HG03521 (cell line): ENCODE data around the gene ZNF337.
"Not testable (repeated sequence)": the region's sequence is repeated elsewhere in the genome, so short reads cannot be mapped to it uniquely, and the experiment has no call there.

ENCODE experiments used
- ATAC-seq: cut with Tn5 transposase; IDR thresholded peaks from one replicate; pipeline ENCODE4 v1.9.1; 2021; ENCODE audit warnings: mild to moderate bottlenecking, moderate library complexity; ENCODE audit not compliant: unreplicated experiment

The ZNF337 gene

GRCh38 chr20:25630615-25631014 is 66.0 kb downstream of the ZNF337 start:
- ATAC-seq, result not testable (repeated sequence)

- ATAC-seq, result no peak
Observed at GRCh38 chr20:25629816-25630499, 66.7 kb downstream of the ZNF337 start.

- no peak for ATAC-seq
Observed at GRCh38 chr20:25626779-25627178, 69.9 kb downstream of the ZNF337 start.

- ATAC-seq, result no peak
Observed at GRCh38 chr20:25624500-25624939, 72.1 kb downstream of the ZNF337 start.
